Activated naive CD4-positive, alpha-beta T cell treated with anti-CD3 and anti-CD28 coated beads, Interleukin-2, amount 50 U/mL, for 24 hours (primary cell): ENCODE measurements around the gene MRFAP1L1.

Source experiments
- H3K27ac Mint-ChIP-seq: one replicate; pipeline ENCODE4 v1.8.0; 2021; ENCODE audit warnings: mild to moderate bottlenecking, mixed read lengths
- H3K27me3 Mint-ChIP-seq: one replicate; pipeline ENCODE4 v1.8.0; 2021; ENCODE audit warnings: mixed read lengths
- H3K36me3 Mint-ChIP-seq: one replicate; pipeline ENCODE4 v1.8.0; 2021; ENCODE audit warnings: mixed read lengths
- H3K4me1 Mint-ChIP-seq: one replicate; pipeline ENCODE4 v1.8.0; 2021; ENCODE audit warnings: mixed read lengths
- H3K4me3 Mint-ChIP-seq: one replicate; pipeline ENCODE4 v1.8.0; 2021; ENCODE audit warnings: mild to moderate bottlenecking, mixed read lengths
- H3K9me3 Mint-ChIP-seq: one replicate; pipeline ENCODE4 v1.8.0; 2021; ENCODE audit warnings: mixed read lengths

Gene MRFAP1L1

DNA sequence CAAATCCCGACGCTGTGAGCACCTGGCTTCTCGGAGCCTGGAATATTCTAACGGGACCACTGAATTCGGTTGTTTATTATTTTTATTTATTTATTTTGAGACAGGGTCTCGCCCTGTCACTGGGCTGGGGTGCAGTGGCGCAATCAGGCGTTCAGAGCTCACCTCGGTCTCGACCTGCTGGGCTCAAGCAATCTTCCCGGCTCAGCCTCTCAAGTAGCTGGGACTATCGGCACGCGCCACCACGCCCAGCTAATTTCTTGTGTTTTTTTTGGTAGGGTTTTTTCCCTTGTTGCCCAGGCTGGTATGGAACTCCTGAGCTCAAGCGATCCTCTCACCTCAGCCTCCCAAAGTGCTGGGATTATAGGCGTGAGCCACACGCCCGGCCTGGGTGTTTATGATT lies 37.5 kb downstream of the MRFAP1L1 start:
- Mint-ChIP-seq H3K27me3 (no peaks in the 10 kb centered on the region), H3K4me1 (peaks cover 38% of the 10 kb centered on the region), H3K4me3 (no peak overlapping the region), H3K9me3 (no peaks in the 10 kb centered on the region), H3K27ac (no peak overlapping the region), H3K36me3 (peaks cover 19% of the 10 kb centered on the region)

GRCh38 chr4:6671648-6672047 lies 38.0 kb downstream of the MRFAP1L1 start:
- no peak overlapping the region for H3K27ac Mint-ChIP-seq
- peaks cover 17% of the 10 kb centered on the region for H3K36me3 Mint-ChIP-seq
- H3K4me3 Mint-ChIP-seq, result no peak overlapping the region
- H3K27me3 Mint-ChIP-seq, result no peaks in the 10 kb centered on the region
- H3K4me1 Mint-ChIP-seq, result peaks cover 33% of the 10 kb centered on the region
- H3K9me3 Mint-ChIP-seq, result no peaks in the 10 kb centered on the region

GRCh38 chr4:6668391-6668790 lies 41.3 kb downstream of the MRFAP1L1 start:
- Mint-ChIP-seq H3K27me3 (no peaks in the 10 kb centered on the region), H3K9me3 (no peaks in the 10 kb centered on the region), H3K36me3 (no peaks in the 10 kb centered on the region), H3K27ac (no peak overlapping the region), H3K4me3 (no peak overlapping the region), H3K4me1 (peaks cover 12% of the 10 kb centered on the region)

DNA sequence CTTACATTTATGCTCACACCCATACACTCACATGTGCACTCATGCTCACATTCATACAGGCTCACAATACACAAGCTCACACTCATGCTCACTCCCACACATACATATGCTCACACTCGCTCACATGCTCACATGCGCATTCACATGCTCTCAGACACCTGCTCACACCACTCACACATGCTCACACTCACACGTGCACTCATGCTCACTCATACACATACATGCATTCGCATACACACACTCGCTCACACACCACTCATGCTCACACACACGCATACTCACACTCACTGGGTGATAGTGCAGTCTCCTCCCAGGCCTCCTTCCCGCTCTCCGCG lies 44.4 kb downstream of the MRFAP1L1 start:
- H3K4me3 Mint-ChIP-seq, result no peak overlapping the region
- H3K9me3 Mint-ChIP-seq, result no peaks in the 10 kb centered on the region
- H3K4me1 Mint-ChIP-seq, result no peaks in the 10 kb centered on the region
- no peak overlapping the region for H3K27ac Mint-ChIP-seq
- H3K27me3 Mint-ChIP-seq, result no peaks in the 10 kb centered on the region
- H3K36me3 Mint-ChIP-seq, result no peaks in the 10 kb centered on the region

- Mint-ChIP-seq H3K9me3 (no peaks in the 10 kb centered on the region), H3K36me3 (no peaks in the 10 kb centered on the region), H3K4me3 (peak overlapping the region; percentile 45), H3K27me3 (no peaks in the 10 kb centered on the region), H3K27ac (no peak overlapping the region), H3K4me1 (peaks cover 9% of the 10 kb centered on the region)
Measured at GRCh38 chr4:6663596-6664393, 45.9 kb downstream of the MRFAP1L1 start.

- Mint-ChIP-seq H3K4me3 (no peak overlapping the region), H3K36me3 (no peaks in the 10 kb centered on the region), H3K27ac (no peak overlapping the region), H3K4me1 (peaks cover 12% of the 10 kb centered on the region), H3K9me3 (no peaks in the 10 kb centered on the region), H3K27me3 (no peaks in the 10 kb centered on the region)
Measured at GRCh38 chr4:6662591-6662990, 47.1 kb downstream of the MRFAP1L1 start.

DNA sequence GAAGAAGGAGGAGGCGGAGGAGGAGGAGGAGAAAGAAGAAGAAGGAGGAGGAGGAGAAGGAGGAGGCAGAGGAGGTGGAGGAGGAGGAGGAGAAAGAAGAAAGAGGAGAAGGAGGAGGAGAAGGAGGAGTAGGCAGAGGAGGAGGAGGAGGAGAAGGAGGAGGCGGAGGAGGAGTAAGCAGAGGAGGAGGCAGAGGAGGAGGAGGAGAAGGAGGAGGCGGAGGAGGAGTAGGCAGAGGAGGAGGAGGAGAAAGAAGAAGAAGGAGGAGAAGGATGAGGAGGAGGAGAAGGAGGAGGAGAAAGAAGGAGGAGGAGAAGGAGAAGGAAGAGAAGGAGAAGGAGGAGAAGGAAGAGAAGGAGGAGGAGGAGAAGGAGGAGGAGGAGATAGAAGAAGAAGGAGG lies 49.2 kb downstream of the MRFAP1L1 start:
- Mint-ChIP-seq H3K4me1 (peaks cover 12% of the 10 kb centered on the region), H3K4me3 (no peak overlapping the region), H3K27ac (no peak overlapping the region), H3K36me3 (no peaks in the 10 kb centered on the region), H3K9me3 (no peaks in the 10 kb centered on the region), H3K27me3 (no peaks in the 10 kb centered on the region)

- H3K27ac Mint-ChIP-seq, result no peak overlapping the region
- H3K4me3 Mint-ChIP-seq, result peak overlapping the region; percentile 23
- H3K36me3 Mint-ChIP-seq, result no peaks in the 10 kb centered on the region
- no peaks in the 10 kb centered on the region for H3K27me3 Mint-ChIP-seq
- peaks cover 12% of the 10 kb centered on the region for H3K4me1 Mint-ChIP-seq
- no peaks in the 10 kb centered on the region for H3K9me3 Mint-ChIP-seq
Measured at GRCh38 chr4:6659897-6660296, 49.8 kb downstream of the MRFAP1L1 start.

DNA sequence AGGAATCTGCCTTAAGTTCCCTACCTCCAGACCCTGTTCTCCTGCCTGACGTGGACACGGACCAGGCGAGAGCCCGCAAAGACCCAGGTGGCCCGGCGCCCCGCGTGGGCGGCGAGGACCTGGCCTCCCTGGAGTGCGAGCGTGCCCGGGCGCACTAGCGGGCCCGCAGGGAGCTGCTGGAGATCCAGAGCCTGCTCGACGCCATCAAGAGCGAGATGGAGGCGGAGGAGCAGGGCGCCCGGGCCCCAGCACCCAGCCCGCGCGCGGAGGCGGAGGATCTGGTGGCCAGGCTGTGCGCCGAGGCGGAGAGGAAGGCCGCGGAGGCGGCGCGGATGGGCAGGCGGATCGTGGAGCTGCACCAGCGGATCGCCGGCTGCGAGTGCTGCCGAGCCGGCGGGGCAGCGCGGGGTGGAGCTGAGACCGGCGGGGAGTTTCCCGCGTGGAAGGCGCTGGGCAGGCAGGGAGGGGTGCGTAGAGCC lies 51.0 kb downstream of the MRFAP1L1 start:
- Mint-ChIP-seq H3K27me3 (no peaks in the 10 kb centered on the region), H3K9me3 (no peaks in the 10 kb centered on the region), H3K36me3 (no peaks in the 10 kb centered on the region), H3K4me1 (peaks cover 12% of the 10 kb centered on the region), H3K4me3 (peak overlapping the region; percentile 72), H3K27ac (no peak overlapping the region)

- peaks cover 12% of the 10 kb centered on the region for H3K4me1 Mint-ChIP-seq
- no peak overlapping the region for H3K27ac Mint-ChIP-seq
- H3K9me3 Mint-ChIP-seq, result no peaks in the 10 kb centered on the region
- no peaks in the 10 kb centered on the region for H3K27me3 Mint-ChIP-seq
- H3K4me3 Mint-ChIP-seq, result peak overlapping the region; percentile 72
- no peaks in the 10 kb centered on the region for H3K36me3 Mint-ChIP-seq
Measured at GRCh38 chr4:6658209-6658595, 51.5 kb downstream of the MRFAP1L1 start.
